Colonic mucosa (tissue), 4 donors: ENCODE measurements around the gene RNF150. TPM values are rescaled to one million over a fixed set of nuclear protein-coding genes. Genes with fewer than 3 reads are reported as not detected.

Source experiments
- DNase-seq: peaks from one replicate; pipeline ENCODE4 v3.0.0-alpha.2; 2020
- H3K27ac ChIP-seq: fragments of 200-600 bp; one replicate; pipeline ENCODE4 v1.8.0; 2021
- H3K27me3 ChIP-seq: fragments of 200-600 bp; one replicate; pipeline ENCODE4 v1.8.0; 2021
- H3K36me3 ChIP-seq: fragments of 200-600 bp; one replicate; pipeline ENCODE4 v1.8.0; 2021
- H3K4me1 ChIP-seq: fragments of 200-600 bp; one replicate; pipeline ENCODE4 v1.8.0; 2021; ENCODE audit warnings: mild to moderate bottlenecking
- H3K4me3 ChIP-seq: fragments of 200-600 bp; one replicate; pipeline ENCODE4 v1.8.0; 2021
- H3K9ac ChIP-seq, 2 donors: one replicate each; pipeline ENCODE4 v1.7.0; 2013; ENCODE audit warnings: control low read depth in 2 of 2, low read depth in 2 of 2, low read length in 2 of 2
- H3K9me3 ChIP-seq: fragments of 200-600 bp; one replicate; pipeline ENCODE4 v1.8.0; 2021
- intact Hi-C: fragments of 100-400 bp; cut with DNase I; formaldehyde crosslinking; loops from one replicate; pipeline ENCODE4 v1.14.1; 2022
- total RNA-seq, 2 donors: library from RNA; stranded (reverse); fragmentation: NEBNext Ultra II Directional in 1 of 2; extraction: Animal tissue kit (Norgen Biotek cat#: 25700) in 1 of 2; gene quantifications; one replicate each; pipeline ENCODE4 v1.2.1, GENCODE V29; 2021
- TF ChIP-seq, protein P1 (sequence below): fragments of 200-600 bp; IDR thresholded peaks from one replicate; pipeline ENCODE4 v1.8.0; 2022; ENCODE audit warnings: antibody characterized with exemption, mild to moderate bottlenecking
- donor health status: healthy.
- donor health status: DM: no; HTN: no; CAD: no.
- donor health status: DM: no; HTN: no; CAD: no.

RNF150 gene
- total RNA-seq, 2 donors from 2014 or later: 0.86 to 6.9 TPM

DNA sequence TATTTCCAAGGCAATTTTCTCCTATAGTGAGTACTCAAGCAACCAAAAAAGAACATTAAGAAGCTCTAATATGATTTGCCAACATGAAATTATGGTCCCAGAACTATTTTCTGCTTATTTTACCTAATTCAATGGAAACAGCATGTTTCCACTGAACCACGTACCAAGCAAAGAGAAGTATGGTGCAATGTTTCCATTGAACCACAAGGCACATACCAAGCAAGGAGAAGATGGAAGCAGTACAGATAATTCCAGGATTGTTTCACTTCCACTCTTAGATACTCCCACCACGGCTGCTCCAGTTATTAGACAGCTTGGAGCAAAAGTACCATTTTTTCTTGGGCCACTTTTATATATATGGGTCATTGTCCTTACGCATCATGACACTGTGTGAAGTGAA, 164.9 kb downstream of the RNF150 start:
- TF ChIP-seq, protein P1, sequence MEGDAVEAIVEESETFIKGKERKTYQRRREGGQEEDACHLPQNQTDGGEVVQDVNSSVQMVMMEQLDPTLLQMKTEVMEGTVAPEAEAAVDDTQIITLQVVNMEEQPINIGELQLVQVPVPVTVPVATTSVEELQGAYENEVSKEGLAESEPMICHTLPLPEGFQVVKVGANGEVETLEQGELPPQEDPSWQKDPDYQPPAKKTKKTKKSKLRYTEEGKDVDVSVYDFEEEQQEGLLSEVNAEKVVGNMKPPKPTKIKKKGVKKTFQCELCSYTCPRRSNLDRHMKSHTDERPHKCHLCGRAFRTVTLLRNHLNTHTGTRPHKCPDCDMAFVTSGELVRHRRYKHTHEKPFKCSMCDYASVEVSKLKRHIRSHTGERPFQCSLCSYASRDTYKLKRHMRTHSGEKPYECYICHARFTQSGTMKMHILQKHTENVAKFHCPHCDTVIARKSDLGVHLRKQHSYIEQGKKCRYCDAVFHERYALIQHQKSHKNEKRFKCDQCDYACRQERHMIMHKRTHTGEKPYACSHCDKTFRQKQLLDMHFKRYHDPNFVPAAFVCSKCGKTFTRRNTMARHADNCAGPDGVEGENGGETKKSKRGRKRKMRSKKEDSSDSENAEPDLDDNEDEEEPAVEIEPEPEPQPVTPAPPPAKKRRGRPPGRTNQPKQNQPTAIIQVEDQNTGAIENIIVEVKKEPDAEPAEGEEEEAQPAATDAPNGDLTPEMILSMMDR: no peak
- Histone ChIP-seq H3K27ac (no peak overlapping the region), H3K9me3 (no peaks in the 10 kb centered on the region), H3K36me3 (no peaks in the 10 kb centered on the region), H3K27me3 (no peaks in the 10 kb centered on the region), H3K4me3 (no peak overlapping the region), H3K4me1 (no peaks in the 10 kb centered on the region), H3K9ac (no peak overlapping the region)
- no peak for DNase-seq
- intact Hi-C loops: no loop called here

DNA sequence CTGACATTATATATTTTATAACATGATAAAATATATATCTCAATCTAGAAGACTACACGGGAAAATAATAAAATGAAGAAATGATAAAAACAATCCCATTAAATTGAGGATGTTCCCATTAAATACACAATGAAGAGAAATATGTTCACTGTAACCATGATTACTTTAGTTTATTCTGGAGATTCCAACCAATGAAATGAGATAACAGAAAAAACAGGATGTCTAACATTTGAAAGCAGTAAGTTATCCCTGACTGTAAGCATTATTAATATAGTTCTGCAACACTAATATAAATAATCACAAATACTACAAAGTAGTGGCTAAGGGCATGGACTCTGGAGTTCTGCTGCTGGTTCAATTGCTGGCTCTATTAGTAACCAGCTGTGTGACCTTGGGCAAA, 169.4 kb downstream of the RNF150 start:
- H3K4me1 ChIP-seq: no peaks in the 10 kb centered on the region
- H3K9ac ChIP-seq: no peak overlapping the region
- H3K27ac ChIP-seq: no peak overlapping the region
- no peaks in the 10 kb centered on the region for H3K9me3 ChIP-seq
- DNase-seq: no peak
- H3K27me3 ChIP-seq: no peaks in the 10 kb centered on the region
- intact Hi-C loops: no loop called here
- TF ChIP-seq, protein P1: no peak
- no peak overlapping the region for H3K4me3 ChIP-seq
- H3K36me3 ChIP-seq: no peaks in the 10 kb centered on the region

DNA sequence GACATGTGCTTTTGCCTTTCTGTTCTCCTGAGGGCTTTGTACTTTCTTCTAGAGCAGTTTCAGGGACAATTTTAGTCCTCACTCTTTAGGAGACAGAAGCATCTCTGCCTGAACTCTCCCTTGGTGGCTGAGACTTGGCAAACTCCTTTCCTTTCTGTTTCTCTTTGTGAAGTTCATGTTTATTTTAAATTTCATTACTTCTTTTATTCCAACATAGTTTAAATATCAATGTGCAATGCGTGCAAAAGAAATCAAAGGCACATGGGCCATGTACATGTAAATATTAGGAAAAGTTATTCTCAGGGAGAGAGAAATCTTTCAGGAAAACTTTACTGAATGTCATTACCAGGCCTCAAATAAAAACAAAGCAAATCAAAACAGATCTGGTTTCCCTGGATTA, 177.6 kb downstream of the RNF150 start:
- Histone ChIP-seq H3K36me3 (no peaks in the 10 kb centered on the region), H3K27me3 (no peaks in the 10 kb centered on the region), H3K4me3 (no peak overlapping the region), H3K4me1 (no peaks in the 10 kb centered on the region), H3K9me3 (no peaks in the 10 kb centered on the region), H3K9ac (no peak overlapping the region), H3K27ac (no peak overlapping the region)
- TF ChIP-seq, protein P1: no peak
- no peak for DNase-seq
- intact Hi-C loops: no loop called here

DNA sequence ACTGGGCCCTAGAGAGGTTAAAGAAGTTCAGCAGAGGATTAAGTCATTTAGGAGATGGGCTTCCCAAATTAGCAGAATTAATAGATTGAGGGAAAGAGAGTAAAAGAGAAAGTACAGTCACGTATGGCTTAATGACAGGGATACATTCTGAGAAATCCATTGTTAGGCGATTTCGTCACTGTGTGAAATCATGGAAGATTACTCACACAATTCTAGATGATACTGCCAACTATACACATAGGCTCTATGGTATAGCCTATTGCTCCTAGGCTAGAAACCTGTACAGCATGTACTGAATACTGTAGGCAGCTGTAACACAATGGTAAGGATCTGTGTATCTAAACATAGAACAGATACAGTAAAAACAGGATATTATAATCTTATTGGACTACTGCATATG, 180.6 kb downstream of the RNF150 start:
- TF ChIP-seq, protein P1: no peak
- no peak overlapping the region for H3K27ac ChIP-seq
- no peaks in the 10 kb centered on the region for H3K27me3 ChIP-seq
- no peak for DNase-seq
- no peak overlapping the region for H3K4me3 ChIP-seq
- no peaks in the 10 kb centered on the region for H3K36me3 ChIP-seq
- no peaks in the 10 kb centered on the region for H3K9me3 ChIP-seq
- intact Hi-C loops: no loop called here
- no peak overlapping the region for H3K9ac ChIP-seq
- H3K4me1 ChIP-seq: no peaks in the 10 kb centered on the region

DNA sequence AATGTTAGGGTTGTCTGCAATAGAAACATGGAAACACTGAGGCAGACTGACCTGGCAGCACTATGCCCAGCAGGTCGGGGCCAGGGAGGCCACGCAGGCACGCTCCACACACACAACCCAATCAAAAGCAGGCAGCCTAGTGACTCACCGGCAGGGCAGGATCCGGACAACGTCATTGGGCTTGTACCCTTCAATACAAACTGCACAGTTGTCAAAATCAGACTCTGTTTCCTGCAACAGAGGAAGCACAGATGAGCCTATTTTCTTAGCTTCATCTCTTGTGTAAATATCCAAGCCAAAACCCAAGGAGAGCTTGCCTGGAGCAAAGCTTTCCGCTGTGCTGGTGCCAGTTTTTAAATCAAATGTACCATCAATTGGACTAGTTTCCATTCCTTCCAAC, 185.8 kb downstream of the RNF150 start:
- Histone ChIP-seq H3K4me3 (no peak overlapping the region), H3K9me3 (no peaks in the 10 kb centered on the region), H3K36me3 (no peaks in the 10 kb centered on the region), H3K9ac (no peak overlapping the region), H3K4me1 (no peaks in the 10 kb centered on the region), H3K27me3 (no peaks in the 10 kb centered on the region), H3K27ac (no peak overlapping the region)
- intact Hi-C loops: no loop called here
- TF ChIP-seq, protein P1: no peak
- DNase-seq: no peak

DNA sequence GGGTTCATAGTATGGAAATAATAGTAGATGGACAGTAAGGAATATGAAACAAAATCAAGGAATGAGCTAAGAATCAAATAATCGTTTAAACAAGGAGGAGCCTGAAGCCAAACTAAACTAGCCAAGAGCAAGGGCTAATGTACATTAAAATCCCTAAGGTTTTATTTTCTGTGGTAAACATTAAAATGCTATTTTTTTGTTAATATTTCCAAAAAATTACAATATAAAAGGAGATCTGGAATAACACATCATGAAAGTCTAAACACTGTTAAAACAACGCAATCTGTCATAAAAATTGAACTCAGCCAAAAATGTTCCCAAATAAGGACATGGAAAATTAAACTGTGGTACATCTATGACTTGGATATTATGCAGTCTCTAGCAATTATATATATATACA, 188.2 kb downstream of the RNF150 start:
- DNase-seq: no peak
- Histone ChIP-seq H3K27me3 (no peaks in the 10 kb centered on the region), H3K4me3 (no peak overlapping the region), H3K27ac (no peak overlapping the region), H3K36me3 (no peaks in the 10 kb centered on the region), H3K9ac (no peak overlapping the region), H3K9me3 (no peaks in the 10 kb centered on the region), H3K4me1 (no peaks in the 10 kb centered on the region)
- TF ChIP-seq, protein P1: no peak
- intact Hi-C loops: no loop called here
